Esophagus squamous epithelium (tissue), 4 donors: Measurements from ENCODE around the gene PRR14.

Source experiments
- POLR2A ChIP-seq, 4 donors: fragments of 450-650 bp; IDR thresholded peaks; one replicate each; pipeline ENCODE4 v1.6.1; 2017; ENCODE audit warnings: antibody characterized with exemption in 4 of 4, mild to moderate bottlenecking in 4 of 4, moderate library complexity in 3 of 4
- TF ChIP-seq, protein P1 (sequence below), 6 experiments: fragments of 450-650 bp in 4 of 6; fragments of 200-600 bp in 2 of 6; sonication (generic) in 2 of 6; IDR thresholded peaks; one replicate each; pipeline ENCODE4 v1.5.1; 2016 to 2019; ENCODE audit warnings: antibody characterized with exemption in 6 of 6, mild to moderate bottlenecking in 4 of 6, moderate library complexity in 4 of 6

DNA sequence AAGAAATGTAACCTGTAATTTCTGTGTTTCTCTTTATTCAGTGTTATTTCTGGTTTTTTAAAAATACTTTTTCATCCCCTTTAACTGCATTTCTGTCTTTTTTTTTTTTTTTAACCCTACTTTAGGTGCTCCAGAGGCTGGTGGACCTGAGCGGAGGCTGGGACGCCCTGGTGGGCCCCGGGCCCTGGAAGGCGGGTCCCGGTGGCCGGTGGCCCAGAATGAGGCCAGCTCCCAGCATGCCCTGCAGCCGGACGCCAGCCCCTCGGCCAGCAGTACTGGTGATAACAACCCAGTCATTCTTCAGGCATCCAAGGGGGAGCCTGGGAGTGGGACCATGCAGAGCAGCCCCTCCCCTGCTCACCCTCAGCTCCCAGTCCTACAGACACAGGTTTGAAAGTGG, 49.7 kb downstream of the PRR14 start:
- no peak for TF ChIP-seq POLR2A (IDR thresholded peaks at IDR 0.05)
- TF ChIP-seq, protein P1, sequence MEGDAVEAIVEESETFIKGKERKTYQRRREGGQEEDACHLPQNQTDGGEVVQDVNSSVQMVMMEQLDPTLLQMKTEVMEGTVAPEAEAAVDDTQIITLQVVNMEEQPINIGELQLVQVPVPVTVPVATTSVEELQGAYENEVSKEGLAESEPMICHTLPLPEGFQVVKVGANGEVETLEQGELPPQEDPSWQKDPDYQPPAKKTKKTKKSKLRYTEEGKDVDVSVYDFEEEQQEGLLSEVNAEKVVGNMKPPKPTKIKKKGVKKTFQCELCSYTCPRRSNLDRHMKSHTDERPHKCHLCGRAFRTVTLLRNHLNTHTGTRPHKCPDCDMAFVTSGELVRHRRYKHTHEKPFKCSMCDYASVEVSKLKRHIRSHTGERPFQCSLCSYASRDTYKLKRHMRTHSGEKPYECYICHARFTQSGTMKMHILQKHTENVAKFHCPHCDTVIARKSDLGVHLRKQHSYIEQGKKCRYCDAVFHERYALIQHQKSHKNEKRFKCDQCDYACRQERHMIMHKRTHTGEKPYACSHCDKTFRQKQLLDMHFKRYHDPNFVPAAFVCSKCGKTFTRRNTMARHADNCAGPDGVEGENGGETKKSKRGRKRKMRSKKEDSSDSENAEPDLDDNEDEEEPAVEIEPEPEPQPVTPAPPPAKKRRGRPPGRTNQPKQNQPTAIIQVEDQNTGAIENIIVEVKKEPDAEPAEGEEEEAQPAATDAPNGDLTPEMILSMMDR (IDR thresholded peaks at IDR 0.05), result no peak
